GM12865 (cell line): ENCODE measurements around the gene MAPK1.
"Not testable (repeated sequence)": the region's sequence is repeated elsewhere in the genome, so short reads cannot be mapped to it uniquely, and the experiment has no call there.

Experiments used
- DNase-seq: peaks from one replicate; pipeline ENCODE4 v3.0.0; 2010; ENCODE audit warnings: low read depth
- H3K4me3 ChIP-seq: 2 replicates; pipeline ENCODE4 v1.5.1; 2011; ENCODE audit warnings: mild to moderate bottlenecking, low read depth, low read length, control low read depth
- TF ChIP-seq, protein P1 (sequence below): IDR thresholded peaks from 2 replicates; pipeline ENCODE4 v1.5.1; 2011; ENCODE audit warnings: low read length, control low read depth, low read depth, inconsistent platforms; ENCODE audit not compliant: insufficient read depth; ENCODE audit errors: missing control alignments

The MAPK1 gene

DNA sequence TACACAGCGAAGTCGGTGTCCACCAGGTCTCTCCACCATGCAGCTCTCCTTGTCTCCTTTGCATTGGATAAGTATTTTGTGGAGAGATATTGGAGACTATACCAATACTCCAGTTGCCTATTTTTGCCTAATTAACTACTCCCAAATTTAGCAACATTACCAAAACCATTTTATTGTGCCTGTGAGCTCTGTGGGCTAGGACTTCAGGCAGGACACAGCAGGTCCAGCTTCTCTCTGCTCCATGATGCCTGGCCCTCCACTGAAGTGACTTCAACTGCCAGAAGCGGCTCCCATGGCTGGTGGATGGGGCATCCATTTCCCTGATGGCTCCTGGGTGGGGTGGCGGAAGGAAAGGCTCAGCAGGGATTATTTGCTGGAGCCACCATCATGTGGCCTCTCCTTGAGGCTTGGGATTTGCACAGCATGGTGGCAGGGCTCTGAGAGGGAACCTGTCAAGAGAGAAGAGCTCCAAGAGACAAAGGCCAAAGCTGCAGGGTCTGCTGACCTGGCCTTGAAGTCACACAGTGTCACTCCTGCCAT is 36.9 kb upstream of the MAPK1 start:
- H3K4me3 ChIP-seq, result no peak overlapping the region
- no peak for DNase-seq
- TF ChIP-seq, protein P1, sequence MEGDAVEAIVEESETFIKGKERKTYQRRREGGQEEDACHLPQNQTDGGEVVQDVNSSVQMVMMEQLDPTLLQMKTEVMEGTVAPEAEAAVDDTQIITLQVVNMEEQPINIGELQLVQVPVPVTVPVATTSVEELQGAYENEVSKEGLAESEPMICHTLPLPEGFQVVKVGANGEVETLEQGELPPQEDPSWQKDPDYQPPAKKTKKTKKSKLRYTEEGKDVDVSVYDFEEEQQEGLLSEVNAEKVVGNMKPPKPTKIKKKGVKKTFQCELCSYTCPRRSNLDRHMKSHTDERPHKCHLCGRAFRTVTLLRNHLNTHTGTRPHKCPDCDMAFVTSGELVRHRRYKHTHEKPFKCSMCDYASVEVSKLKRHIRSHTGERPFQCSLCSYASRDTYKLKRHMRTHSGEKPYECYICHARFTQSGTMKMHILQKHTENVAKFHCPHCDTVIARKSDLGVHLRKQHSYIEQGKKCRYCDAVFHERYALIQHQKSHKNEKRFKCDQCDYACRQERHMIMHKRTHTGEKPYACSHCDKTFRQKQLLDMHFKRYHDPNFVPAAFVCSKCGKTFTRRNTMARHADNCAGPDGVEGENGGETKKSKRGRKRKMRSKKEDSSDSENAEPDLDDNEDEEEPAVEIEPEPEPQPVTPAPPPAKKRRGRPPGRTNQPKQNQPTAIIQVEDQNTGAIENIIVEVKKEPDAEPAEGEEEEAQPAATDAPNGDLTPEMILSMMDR, result no peak

DNA sequence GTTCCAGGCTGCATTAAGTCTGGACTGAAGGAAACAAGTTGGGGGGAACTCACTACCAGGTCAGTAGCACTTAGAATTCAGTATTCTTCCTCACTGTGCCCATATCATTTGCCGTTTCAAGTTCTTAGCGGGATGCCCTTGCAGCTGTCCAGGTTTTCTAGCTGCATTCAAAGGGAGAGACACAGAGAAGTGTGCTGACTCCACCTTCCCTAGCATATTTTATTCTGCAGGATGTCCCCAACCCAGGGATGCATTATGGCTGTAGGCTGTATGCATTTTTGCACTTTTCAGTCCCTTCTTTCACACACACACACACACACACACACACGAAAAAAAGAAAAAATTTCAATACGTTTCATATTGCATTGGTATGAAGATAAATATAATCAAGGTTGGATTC is 35.8 kb upstream of the MAPK1 start:
- no peak overlapping the region for H3K4me3 ChIP-seq
- TF ChIP-seq, protein P1, result no peak
- DNase-seq, result no peak

DNA sequence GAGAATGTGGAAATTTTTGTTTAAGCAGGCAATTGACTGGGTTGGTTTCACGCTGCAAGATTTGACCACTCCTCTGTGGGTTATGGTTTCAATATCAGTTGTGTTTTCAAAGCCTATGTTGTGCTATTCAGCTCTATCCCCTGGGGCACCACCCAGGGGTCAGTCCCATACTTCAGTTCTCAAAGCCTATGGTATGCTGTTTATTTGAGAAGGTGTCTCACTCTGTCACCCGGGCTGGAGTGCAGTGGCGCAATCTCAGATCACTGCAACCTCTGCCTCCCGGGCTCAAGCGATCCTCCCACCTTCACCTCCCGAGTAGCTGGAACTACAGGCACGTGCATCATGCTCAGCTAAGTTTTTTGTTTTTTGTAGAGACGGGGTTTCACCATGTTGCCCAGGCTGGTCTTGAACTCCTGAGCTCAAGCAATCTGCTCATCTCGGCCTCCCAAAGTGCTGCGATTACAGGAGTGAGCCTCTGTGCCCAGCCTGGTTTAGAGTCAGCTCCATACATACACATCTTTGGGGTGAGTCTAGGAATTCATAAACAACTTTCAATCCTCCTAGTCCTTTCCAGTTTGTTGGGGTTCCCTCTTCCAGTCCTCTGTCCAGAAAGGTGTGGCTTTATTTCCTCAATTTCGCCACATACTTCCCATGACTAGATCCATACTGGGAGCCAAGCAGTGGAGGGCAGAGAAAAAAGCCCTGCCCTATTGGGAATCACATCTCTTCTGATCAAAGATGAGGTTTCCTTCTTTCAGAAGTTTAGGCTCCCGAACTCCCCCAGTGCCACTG is 35.0 kb upstream of the MAPK1 start:
- DNase-seq, result peak; percentile 83
- TF ChIP-seq, protein P1, result no peak
- no peak overlapping the region for H3K4me3 ChIP-seq

DNA sequence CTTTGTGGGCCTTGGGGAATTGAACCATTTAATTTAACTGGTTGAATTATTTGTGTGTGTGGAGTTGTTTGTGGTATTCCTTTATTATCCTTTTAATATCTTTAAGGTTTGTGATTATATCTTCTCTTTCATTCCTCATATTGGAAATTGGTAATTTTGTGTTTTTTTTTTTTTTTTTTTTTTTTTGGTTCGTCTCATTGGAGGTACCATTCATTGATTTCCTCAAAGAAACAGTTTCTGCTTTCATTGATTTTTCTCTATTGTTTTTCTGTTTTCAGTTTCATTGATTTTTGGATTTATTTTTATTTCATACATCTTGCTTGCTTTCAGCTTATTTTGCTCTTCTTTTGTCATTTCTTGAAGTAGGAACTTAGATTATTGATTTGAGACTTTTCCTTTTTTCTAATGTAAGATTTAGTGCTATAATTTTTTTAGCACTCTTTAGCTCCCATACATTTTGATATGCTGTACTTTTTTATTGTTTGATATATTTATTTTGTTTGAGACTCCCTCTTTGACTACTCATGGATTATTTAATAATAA is 31.0 kb upstream of the MAPK1 start:
- no peak overlapping the region for H3K4me3 ChIP-seq
- DNase-seq, result no peak
- TF ChIP-seq, protein P1, result no peak

DNA sequence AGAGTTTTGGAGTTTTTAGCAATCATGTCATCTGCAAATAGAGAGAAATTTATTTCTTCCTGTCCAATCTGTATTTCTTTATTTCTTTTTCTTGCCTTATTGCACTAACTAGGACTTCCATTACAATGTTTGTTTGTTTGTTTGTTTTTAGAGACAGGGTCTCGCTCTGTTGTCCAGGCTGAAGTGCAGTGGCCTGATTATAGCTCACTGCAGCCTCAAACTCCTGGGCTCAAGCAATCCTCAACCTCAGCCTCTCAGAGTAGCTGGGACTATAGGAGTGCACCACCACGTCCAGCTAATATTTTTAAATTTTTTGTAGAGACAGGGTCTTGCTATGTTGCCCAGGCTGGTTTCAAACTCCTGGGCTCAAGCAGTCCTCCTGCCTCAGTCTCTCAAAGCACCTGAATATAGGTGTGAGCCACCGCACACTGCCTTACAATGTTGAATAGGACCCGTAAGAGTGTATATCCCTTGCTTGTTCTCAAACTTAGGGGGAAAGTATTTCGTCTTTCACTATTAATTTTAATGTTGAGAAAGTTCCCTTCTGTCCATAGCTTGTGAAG is 29.6 kb upstream of the MAPK1 start:
- TF ChIP-seq, protein P1, result no peak
- no peak for DNase-seq
- no peak overlapping the region for H3K4me3 ChIP-seq

DNA sequence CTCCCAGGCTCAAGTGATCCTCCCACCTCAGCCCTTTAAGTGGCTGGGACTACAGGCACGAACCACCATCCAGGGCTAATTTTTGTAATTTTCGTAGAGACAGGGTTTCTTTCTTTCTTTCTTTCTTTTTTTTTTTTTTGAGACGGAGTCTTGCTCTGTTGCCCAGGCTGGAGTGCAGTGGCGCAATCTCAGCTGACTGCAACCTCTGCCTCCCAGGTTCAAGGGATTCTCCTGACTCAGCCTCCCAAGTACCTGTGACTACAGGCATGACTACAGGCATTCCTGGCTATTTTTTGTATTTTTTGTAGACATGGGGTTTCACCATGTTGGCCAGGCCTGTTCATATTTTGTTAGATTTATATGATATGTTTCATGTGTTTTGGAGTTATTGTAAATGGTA is 28.8 kb upstream of the MAPK1 start:
- H3K4me3 ChIP-seq, DNase-seq: not testable (repeated sequence)

DNA sequence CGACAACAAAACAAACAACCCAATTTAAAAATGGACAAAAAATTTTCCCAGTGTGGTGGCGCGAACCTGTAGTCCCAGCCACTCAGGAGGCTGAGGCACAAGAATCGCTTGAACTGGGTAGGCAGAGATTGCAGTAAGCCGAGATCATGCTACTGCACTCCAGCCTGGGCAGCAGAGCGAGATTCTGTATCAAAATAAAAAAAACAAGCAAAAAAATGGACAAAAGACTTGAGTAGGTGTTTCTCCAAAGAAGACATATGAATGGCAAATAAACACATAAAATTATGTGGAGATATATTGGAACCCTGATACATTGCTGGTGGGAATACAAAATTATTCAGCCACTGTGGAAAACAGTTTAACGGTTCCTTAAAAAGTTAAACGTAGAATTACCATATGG is 27.4 kb upstream of the MAPK1 start:
- TF ChIP-seq, protein P1, result no peak
- DNase-seq, result no peak
- no peak overlapping the region for H3K4me3 ChIP-seq
